Retinal pigment epithelial cell (primary cell): ENCODE measurements around the gene CAMK2N2.

ENCODE experiments used
- DNase-seq: peaks from one replicate; pipeline ENCODE4 v3.0.0-alpha.2; 2010; ENCODE audit warnings: low read depth
- H3K4me3 ChIP-seq: 2 replicates; pipeline ENCODE4 v1.5.1; 2011; ENCODE audit warnings: mild to moderate bottlenecking, low read length, control low read depth, moderate library complexity
- CTCF ChIP-seq: conservative IDR thresholded peaks from 2 replicates; pipeline ENCODE4 v1.5.1; 2011; ENCODE audit warnings: low read depth, low read length, control low read depth, inconsistent platforms

CAMK2N2 gene

GRCh38 chr3:184211718-184212117 lies 49.6 kb downstream of the CAMK2N2 start:
- no peak overlapping the region for H3K4me3 ChIP-seq
- no peak for DNase-seq
- TF ChIP-seq CTCF: no peak

GRCh38 chr3:184211297-184211696 lies 50.1 kb downstream of the CAMK2N2 start:
- no peak for TF ChIP-seq CTCF
- DNase-seq: no peak

More at GRCh38 chr3:184211297-184211696, 50.1 kb downstream of the CAMK2N2 start:
- no peak overlapping the region for H3K4me3 ChIP-seq
